IPS-11a (cell line): ENCODE measurements around the gene HPDL.
"Not testable (repeated sequence)": the region's sequence is repeated elsewhere in the genome, so short reads cannot be mapped to it uniquely, and the experiment has no call there.

Experiments used
- H3K4me3 ChIP-seq: one replicate; pipeline ENCODE4 v1.5.1; 2013; ENCODE audit warnings: low read depth, low read length, control low read depth

HPDL gene

GRCh38 chr1:45348966-45349677 is 22.4 kb downstream of the HPDL start:
- no peak overlapping the region for H3K4me3 ChIP-seq

- no peak overlapping the region for H3K4me3 ChIP-seq
Observed at GRCh38 chr1:45351508-45351907, 24.8 kb downstream of the HPDL start.

GRCh38 chr1:45353685-45354084 is 27.0 kb downstream of the HPDL start:
- no peak overlapping the region for H3K4me3 ChIP-seq

- no peak overlapping the region for H3K4me3 ChIP-seq
Observed at GRCh38 chr1:45354838-45355237, 28.1 kb downstream of the HPDL start.

- no peak overlapping the region for H3K4me3 ChIP-seq
Observed at GRCh38 chr1:45355683-45356082, 29.0 kb downstream of the HPDL start.

GRCh38 chr1:45356186-45356585 is 29.5 kb downstream of the HPDL start:
- H3K4me3 ChIP-seq, result no peak overlapping the region

GRCh38 chr1:45359882-45360513 is 33.3 kb downstream of the HPDL start:
- H3K4me3 ChIP-seq, result no peak overlapping the region

GRCh38 chr1:45360981-45361380 is 34.3 kb downstream of the HPDL start:
- not testable (repeated sequence) for H3K4me3 ChIP-seq

- no peak overlapping the region for H3K4me3 ChIP-seq
Observed at GRCh38 chr1:45364294-45364693, 37.6 kb downstream of the HPDL start.

GRCh38 chr1:45365051-45365450 is 38.4 kb downstream of the HPDL start:
- H3K4me3 ChIP-seq, result no peak overlapping the region

GRCh38 chr1:45370575-45370974 is 43.9 kb downstream of the HPDL start:
- no peak overlapping the region for H3K4me3 ChIP-seq

- no peak overlapping the region for H3K4me3 ChIP-seq
Observed at GRCh38 chr1:45373573-45373972, 46.9 kb downstream of the HPDL start.

GRCh38 chr1:45375104-45376090 is 48.7 kb downstream of the HPDL start:
- no peak overlapping the region for H3K4me3 ChIP-seq

- H3K4me3 ChIP-seq, result no peak overlapping the region
Observed at GRCh38 chr1:45378184-45378583, 51.5 kb downstream of the HPDL start.
